ENCODE data around the gene PPM1H. TPM values are rescaled to one million over a fixed set of nuclear protein-coding genes. Genes with fewer than 3 reads are reported as not detected.

PPM1H gene
- total and polyA plus RNA-seq, 4 donors: 2.3 to 7.2 (median 4.1) TPM

GRCh38 chr12:62800707-62801400 is 134.1 kb downstream of the PPM1H start:
- 92% methylated on average over 13 of the region's 13 CpGs for WGBS
- H3K4me3 ChIP-seq (ENCODE audit: low read depth in 1 of 3, low read length in 3 of 3): no peak overlapping the region
- H3K27ac ChIP-seq (ENCODE audit: low read depth in 1 of 2, low read length in 2 of 2): no peak overlapping the region
- no peaks in the 10 kb centered on the region for H3K9me3 ChIP-seq (ENCODE audit: control insufficient read depth in 4 of 4, low read length in 3 of 4)
- no peaks in the 10 kb centered on the region for H3K4me1 ChIP-seq (ENCODE audit: control insufficient read depth in 4 of 4, insufficient read depth in 4 of 4, low read length in 3 of 4)
- H3K9ac ChIP-seq (ENCODE audit: low read depth in 1 of 2, low read length in 2 of 2): no peak overlapping the region
- no peaks in the 10 kb centered on the region for H3K27me3 ChIP-seq (ENCODE audit: control insufficient read depth in 4 of 4, insufficient read depth in 4 of 4, low read length in 3 of 4)
- DNase-seq (ENCODE audit: low spot score): no peak
- TF ChIP-seq ATF3 (IDR thresholded peaks at IDR 0.05): no peak
- H3K36me3 ChIP-seq (ENCODE audit: control insufficient read depth in 4 of 4, insufficient read depth in 3 of 4, low read depth in 1 of 4, low read length in 3 of 4): peaks cover 0 to 2% (median 0%) of the 10 kb centered on the region in 4 donors

GRCh38 chr12:62799766-62800406 is 135.1 kb downstream of the PPM1H start:
- no peak overlapping the region for H3K27ac ChIP-seq (ENCODE audit: low read depth in 1 of 2, low read length in 2 of 2)
- no peaks in the 10 kb centered on the region for H3K27me3 ChIP-seq (ENCODE audit: control insufficient read depth in 4 of 4, insufficient read depth in 4 of 4, low read length in 3 of 4)
- WGBS: 88% methylated on average over 9 of the region's 9 CpGs
- DNase-seq (ENCODE audit: low spot score): no peak
- H3K4me1 ChIP-seq (ENCODE audit: control insufficient read depth in 4 of 4, insufficient read depth in 4 of 4, low read length in 3 of 4): no peaks in the 10 kb centered on the region
- no peaks in the 10 kb centered on the region for H3K9me3 ChIP-seq (ENCODE audit: control insufficient read depth in 4 of 4, low read length in 3 of 4)
- H3K4me3 ChIP-seq (ENCODE audit: low read depth in 1 of 3, low read length in 3 of 3): no peak overlapping the region
- H3K9ac ChIP-seq (ENCODE audit: low read depth in 1 of 2, low read length in 2 of 2): no peak overlapping the region
- peaks cover 0 to 2% (median 0%) of the 10 kb centered on the region in 4 donors for H3K36me3 ChIP-seq (ENCODE audit: control insufficient read depth in 4 of 4, insufficient read depth in 3 of 4, low read depth in 1 of 4, low read length in 3 of 4)
- no peak for TF ChIP-seq JUND (IDR thresholded peaks at IDR 0.05)
- no peak for TF ChIP-seq TAF1 (conservative IDR thresholded peaks at IDR 0.05)
- TF ChIP-seq FOXA2 (IDR thresholded peaks at IDR 0.05): no peak
- no peak for TF ChIP-seq RXRA (IDR thresholded peaks at IDR 0.05)
- TF ChIP-seq ZBTB33 (IDR thresholded peaks at IDR 0.05): no peak
- no peak for TF ChIP-seq YY1 (IDR thresholded peaks at IDR 0.05)
- no peak for TF ChIP-seq HNF4A (conservative IDR thresholded peaks at IDR 0.05)
- TF ChIP-seq HNF4G (IDR thresholded peaks at IDR 0.05): no peak
- no peak for TF ChIP-seq MAX (IDR thresholded peaks at IDR 0.05)
- TF ChIP-seq EGR1 (IDR thresholded peaks at IDR 0.05; ENCODE audit: low read depth in 2 of 2): no peak
- no peak for TF ChIP-seq GABPA (IDR thresholded peaks at IDR 0.05 in 1 of 2, conservative IDR thresholded peaks at IDR 0.05 in 1 of 2)
- no peak for TF ChIP-seq FOXA1 (IDR thresholded peaks at IDR 0.05)
- no peak for TF ChIP-seq RAD21 (IDR thresholded peaks at IDR 0.05)
- TF ChIP-seq CTCF (IDR thresholded peaks at IDR 0.05; ENCODE audit: low read depth, low read length, missing input control): no peak
- TF ChIP-seq ATF3 (IDR thresholded peaks at IDR 0.05): no peak
- no peak for TF ChIP-seq REST (IDR thresholded peaks at IDR 0.05)
- TF ChIP-seq SP1 (IDR thresholded peaks at IDR 0.05): no peak
- TF ChIP-seq NR2F2 (IDR thresholded peaks at IDR 0.05): no peak

All from liver (tissue), 9 donors.